8988T (cell line): ENCODE measurements around the gene CCNL1.

Experiments
- DNase-seq: peaks from one replicate; pipeline ENCODE4 v3.0.0; 2011

CCNL1 gene

GRCh38 chr3:157142315-157142714 is 17.6 kb downstream of the CCNL1 start:
- no peak for DNase-seq

- no peak for DNase-seq
Observed at GRCh38 chr3:157139938-157140534, 19.9 kb downstream of the CCNL1 start.

DNA sequence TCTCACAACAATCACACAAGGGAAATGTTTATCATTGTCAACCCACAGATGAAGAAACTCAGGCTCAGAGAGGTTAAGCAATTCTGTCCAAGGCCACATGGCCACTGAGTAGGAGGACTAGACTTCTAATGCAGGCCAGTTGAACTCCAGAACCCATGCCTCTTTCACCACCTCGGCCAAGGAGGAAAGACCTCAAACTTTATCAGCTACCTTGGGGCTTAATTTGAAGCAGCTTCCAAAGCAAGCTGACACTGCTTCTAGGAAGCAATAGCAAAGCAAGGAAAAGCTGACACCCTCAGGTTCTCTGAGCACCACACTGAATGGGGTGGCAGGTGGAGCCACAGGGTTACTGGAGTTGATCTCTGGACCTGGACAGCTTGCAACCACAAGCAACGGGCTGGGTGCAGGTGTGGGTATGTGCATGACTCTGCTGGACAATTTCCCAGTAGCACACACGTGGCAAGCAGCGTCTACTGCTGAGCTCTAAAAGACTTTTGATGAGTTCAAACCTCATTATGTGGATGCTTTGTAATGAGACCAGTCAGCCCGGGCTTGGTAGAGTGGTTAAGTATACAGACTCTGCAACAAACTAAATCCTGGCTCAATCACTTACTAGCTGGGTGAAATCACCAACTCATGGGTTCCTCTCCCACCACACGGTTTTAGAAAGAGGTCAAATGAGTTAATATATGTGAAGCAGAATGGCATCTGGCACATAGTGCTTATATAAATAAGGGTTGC is 23.1 kb downstream of the CCNL1 start:
- no peak for DNase-seq

DNA sequence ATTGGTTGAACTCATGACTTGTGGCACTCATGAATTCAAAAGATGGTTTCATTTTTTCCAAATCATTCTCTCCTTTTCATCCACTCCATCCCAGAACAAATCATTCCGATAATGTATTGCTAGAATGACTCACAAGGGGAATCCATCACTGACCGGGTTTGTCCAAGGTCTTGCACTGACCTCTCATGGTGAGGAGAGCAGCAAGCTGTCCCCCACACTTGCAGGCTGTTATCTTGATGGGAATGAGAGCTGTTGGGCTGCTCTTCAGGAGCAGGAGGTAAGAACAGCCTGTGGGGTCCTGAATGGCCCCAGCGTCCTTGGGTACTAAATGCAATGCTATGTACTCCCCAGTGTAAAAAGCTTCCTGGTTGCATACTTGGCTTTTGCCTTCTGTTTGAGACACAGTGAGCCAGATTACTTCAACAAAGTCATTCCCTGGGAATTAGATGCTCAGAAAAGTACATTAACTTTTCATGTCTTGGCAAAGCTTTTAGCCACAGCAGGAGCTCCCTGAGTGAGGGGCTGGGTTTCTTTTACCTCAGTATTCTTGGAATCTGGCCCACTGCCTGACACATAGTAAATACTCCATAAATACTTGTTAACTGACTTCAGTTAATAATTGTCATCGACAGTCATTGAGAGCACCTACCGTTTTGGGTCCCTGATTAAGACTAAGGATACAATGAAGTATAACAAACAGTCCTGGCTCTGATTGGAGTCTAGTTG is 24.1 kb downstream of the CCNL1 start:
- no peak for DNase-seq

DNA sequence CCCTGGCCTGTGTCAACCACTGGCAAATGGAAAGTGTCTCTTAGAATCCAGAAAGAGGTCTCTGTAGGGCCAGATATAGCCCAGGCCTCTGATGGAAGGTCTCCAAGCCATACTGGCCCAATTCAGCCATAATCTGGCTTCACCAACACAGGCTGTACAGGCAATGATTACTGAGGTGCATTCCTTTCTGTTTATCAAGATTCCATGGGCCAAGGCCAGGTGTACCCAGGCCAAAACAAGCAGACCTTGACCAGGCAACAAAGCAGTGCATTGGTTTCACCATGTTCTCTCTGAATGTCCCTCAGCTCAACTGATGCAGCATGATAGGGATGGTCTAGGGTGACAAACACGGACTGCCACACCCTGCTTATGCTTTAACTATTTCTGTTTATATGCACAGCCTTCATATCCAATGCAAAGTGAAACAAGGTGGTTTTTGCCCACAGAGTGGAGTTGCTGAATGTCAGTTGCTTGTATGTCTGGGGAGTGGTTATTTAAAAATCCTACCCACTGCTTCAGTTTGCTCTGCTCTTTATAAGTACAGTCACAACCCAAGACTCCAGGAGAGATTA is 25.2 kb downstream of the CCNL1 start:
- no peak for DNase-seq

DNA sequence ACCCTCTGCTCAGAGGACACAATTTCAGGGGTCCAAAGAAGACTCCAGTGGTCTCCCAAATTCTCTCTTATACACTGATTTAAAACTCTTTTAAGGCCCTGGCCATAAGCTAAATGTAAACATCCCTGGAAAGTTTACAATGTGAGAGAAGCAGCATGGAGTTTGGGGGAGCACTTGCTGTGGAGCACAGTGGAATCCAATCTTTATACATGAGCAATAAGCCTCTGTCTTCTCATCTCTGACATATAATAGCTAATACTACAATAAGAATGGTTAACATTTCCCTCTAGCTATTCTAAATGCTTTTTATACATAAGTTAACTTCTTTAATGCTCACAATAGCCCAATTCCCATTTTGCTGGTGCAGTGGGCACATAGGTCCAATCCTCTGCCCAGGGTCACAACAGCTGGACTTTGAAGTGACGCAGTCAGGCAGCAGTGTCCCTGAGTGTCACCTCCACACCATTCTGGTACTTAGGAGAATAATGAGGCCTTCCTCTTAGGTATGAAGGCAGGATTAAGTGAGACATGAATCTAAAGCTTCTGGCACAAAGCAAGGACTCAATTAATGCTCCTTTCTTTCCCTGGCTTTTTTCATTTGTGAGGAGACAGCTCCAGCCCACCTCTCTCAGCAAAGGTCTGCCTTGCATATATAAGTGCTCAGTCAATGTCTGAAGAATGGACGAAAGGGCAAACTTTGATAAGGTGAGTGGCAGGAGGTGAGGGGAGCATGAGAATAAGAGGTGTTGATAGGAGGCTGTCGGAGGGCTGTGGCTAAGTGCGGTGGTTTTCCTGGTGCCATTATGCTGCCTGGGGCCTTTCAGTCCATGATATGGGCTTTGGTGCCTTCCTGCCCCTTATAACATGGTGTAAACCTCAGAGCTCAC is 26.3 kb downstream of the CCNL1 start:
- DNase-seq: no peak

- DNase-seq: no peak
Observed at GRCh38 chr3:157132936-157133335, 27.0 kb downstream of the CCNL1 start.

- DNase-seq: no peak
Observed at GRCh38 chr3:157132341-157132740, 27.6 kb downstream of the CCNL1 start.

DNA sequence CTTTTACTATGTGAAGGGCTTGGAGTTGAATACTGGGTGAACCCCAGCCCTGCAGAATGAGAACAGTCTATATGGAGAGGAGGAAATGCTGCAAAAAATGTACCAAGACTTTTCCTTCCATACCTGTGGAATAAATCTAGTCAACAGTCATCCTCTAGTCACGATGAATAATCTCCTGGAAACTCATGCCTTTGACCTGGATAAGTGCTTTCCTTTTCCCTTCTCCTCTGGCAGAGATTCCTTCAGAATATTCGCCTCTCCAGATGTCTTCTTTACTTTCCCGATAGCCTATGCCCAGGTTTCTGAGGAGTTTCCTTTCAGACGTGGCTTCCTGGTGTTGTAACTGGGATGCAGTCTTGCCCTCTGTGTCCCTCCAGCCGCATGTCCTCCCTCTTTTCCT is 28.1 kb downstream of the CCNL1 start:
- no peak for DNase-seq

DNA sequence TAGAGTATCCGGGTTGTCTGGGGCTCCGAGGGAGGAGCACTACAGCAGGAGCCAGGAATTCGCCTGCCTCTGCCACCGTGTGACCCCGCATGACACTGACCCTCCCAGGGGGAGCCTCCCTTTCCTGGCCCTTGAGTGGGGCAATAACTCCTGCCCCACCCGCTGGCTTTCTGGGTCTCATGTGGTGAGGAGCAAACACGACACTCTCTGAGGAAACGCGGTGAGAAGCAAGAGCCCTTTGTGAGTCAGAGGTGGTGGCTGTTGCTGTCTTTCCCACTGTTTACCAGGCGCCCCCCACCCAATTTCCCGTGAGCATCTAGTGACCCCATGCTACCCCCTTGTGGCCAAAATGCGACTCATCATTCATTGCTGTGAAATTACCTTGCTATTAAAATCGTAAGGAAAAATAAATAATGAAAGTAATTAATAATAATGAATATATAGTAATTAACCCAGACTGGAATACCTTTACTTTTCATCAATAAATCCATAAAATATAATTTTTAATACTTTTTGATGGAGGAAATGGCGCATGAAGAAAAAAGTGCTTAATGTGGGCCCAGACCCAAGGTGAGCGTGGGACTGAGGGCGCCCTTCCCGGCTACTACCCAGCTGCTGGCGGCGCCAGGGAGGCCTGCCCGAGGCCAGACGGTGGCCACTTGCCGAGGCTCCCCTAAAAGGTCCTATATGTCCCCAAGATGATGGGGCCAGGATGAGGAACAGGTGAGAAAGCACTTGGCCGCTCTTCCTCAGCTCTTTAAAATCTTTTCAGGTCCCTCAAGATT is 29.3 kb downstream of the CCNL1 start:
- no peak for DNase-seq

DNA sequence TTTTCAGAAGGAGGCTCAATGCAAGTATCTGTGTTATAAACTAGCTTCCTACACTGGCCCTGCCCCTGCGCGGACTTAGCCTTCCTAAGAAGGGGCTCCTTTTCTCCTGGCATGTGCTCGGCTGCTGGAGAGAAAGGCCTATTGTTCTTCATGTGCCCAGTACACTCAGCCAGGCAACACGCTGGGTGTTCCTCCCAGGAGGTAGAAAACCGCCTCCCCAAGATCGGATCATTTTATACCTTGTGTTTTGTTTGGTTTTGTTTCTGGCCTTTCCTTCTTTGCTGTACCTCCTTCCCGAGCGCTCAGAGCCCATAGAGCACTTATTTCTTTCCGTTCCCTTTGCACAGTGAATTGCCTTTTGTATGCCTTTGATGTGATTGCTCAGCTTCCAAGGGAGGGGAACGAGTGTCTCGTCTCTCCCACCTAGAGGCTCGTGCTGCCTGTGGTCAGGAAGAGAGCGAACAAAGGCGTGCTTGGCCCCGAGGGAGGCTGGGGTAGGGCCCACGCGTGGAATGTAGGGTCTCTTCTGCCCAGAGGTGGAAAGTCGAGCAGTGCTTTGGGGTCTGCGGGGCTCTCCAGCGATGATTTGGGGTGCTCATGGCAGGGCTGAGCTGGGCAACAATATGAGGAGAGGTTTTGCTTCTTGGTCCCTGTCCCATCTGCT is 30.0 kb downstream of the CCNL1 start:
- DNase-seq: no peak

DNA sequence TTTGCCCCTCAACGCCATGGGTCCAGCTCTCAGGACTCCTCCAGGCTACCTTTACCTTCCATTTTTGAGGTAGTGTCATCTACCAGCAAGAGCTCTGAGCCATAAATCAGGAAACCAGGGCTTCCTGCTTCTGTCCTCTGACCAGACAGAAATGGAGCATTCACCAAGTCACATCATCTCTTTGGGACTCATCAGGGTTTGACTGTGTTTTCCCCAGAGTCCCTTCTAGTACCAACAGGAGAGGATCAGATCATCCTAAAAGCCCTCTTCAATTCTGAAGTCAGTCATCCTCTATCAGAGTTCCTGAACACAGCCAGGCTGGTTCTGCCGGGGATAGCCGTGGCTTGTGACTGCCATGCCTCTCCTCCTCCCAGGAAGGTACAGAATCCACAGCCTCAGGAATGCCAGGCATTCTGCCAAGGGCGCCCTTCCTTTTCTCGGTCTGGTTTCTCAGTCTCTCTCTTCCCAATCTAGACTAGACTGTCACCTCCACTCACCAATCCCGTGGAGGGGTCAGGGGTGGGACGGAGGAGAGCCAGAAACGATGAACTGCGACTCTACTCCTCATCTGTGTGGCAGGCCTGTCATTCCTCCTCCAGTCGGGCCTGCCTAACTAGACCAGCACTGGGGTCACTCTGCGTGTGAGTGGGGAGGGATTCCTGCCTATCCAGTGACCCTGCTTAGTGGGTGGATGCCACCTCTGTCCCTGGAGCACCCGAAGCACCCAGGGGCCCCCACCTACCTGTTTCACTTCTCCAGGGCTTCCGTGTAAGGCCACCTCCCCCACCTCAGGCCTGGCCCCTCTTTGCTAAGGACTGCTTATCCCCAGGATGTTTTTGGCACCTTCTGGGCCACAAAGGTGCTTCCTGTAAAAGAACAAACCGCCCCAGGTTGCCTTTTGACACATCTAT is 30.9 kb downstream of the CCNL1 start:
- DNase-seq: no peak

GRCh38 chr3:157127831-157128767 is 31.8 kb downstream of the CCNL1 start:
- no peak for DNase-seq

DNA sequence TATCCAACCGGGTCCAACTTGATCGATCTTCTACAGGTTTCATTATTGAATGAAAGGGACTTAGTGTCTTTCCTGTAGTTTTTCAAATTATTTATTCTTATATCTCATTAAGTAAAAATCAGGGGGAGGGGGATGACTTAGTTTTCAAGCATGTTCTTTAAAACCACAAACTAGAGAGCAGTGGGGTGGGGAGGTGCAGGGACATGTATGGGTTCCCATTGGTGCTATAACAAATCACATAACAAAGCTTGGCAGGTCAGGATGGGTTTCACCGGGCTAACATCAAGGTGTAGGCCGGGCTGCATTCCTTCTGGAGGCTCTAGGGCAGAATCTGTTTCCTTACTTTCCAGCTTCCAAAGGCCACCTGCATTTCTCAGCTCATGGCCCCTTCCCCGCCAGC is 32.7 kb downstream of the CCNL1 start:
- DNase-seq: no peak

GRCh38 chr3:157126365-157126764 is 33.6 kb downstream of the CCNL1 start:
- DNase-seq: no peak

- DNase-seq: no peak
Observed at GRCh38 chr3:157125101-157125500, 34.8 kb downstream of the CCNL1 start.

GRCh38 chr3:157123621-157124020 is 36.3 kb downstream of the CCNL1 start:
- DNase-seq: no peak

DNA sequence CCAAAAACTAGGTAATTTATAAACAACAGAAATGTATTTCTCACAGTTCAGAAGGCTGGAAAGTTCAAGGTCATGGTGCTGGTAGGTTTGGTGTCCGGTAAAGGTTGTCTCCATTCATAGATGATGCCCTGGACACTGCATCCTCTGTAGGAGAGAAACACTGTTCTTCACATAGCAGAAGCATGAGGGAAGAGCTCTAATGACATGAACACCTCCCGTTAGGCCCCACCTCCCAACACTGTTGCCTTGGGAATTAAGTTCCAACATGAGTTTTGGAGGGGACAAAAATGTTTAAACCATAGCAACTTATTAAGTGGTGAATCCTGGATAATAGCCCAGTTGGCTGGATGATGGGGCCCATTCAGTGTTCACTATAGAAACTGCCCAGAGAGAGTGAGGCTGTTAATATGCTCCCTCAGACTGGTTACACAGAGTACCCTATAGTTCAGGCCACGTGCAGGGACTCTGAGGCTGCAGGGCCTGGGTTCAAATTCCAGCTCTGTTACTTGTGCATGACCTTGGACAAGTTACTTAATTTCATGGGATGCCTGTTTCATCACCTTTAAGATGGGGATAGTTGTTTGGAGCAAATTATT is 37.0 kb downstream of the CCNL1 start:
- no peak for DNase-seq

- DNase-seq: peak; percentile 35
Observed at GRCh38 chr3:157122116-157122515, 37.8 kb downstream of the CCNL1 start.
